WTC11 (cell line): ENCODE measurements around the gene LTBP4. TPM values are rescaled to one million over a fixed set of nuclear protein-coding genes. Genes with fewer than 3 reads are reported as not detected.

Experiments used
- ATAC-seq: fragments of 200-7000 bp; cut with Tn5 transposase; 2 replicates; pipeline ENCODE4 v1.10.0; 2021; ENCODE audit warnings: mild to moderate bottlenecking, moderate library complexity
- CTCF ChIA-PET: fragments of 300-600 bp; sonication (Branson Sonifier 250); formaldehyde crosslinking; loops from one replicate; lab custom pipeline; 2021; ENCODE audit warnings: antibody characterized with exemption; lab: Charles Lee
- POLR2A ChIA-PET: fragments of 350-600 bp; sonication (Branson Sonifier 250); formaldehyde crosslinking; loops from one replicate; lab custom pipeline; 2021; ENCODE audit warnings: antibody characterized with exemption; lab: Charles Lee
- DNase-seq: peaks from one replicate; pipeline ENCODE4 v3.0.0; 2021; ENCODE audit warnings: low spot score
- H3K27ac Mint-ChIP-seq: 2 replicates; pipeline ENCODE4 v1.8.0; 2021; ENCODE audit warnings: mixed read lengths
- H3K27me3 Mint-ChIP-seq: 2 replicates; pipeline ENCODE4 v1.8.0; 2021; ENCODE audit warnings: low read depth, mild to moderate bottlenecking, moderate library complexity, mixed read lengths
- H3K36me3 Mint-ChIP-seq: 2 replicates; pipeline ENCODE4 v1.8.0; 2021; ENCODE audit warnings: mixed read lengths
- H3K4me1 Mint-ChIP-seq: 2 replicates; pipeline ENCODE4 v1.8.0; 2022; ENCODE audit warnings: mixed read lengths
- H3K4me3 Mint-ChIP-seq: 2 replicates; pipeline ENCODE4 v1.8.0; 2021; ENCODE audit warnings: mild to moderate bottlenecking, moderate library complexity, mixed read lengths
- H3K9me3 Mint-ChIP-seq: 2 replicates; pipeline ENCODE4 v1.8.0; 2021; ENCODE audit warnings: mixed read lengths
- CBFB ChIP-seq: sonication (generic); formaldehyde crosslinking; IDR thresholded peaks from 2 replicates; pipeline ENCODE4 v1.8.1; 2022; ENCODE audit warnings: mild to moderate bottlenecking, low read depth, missing genetic modification reagents
- E2F4 ChIP-seq: sonication (generic); formaldehyde crosslinking; IDR thresholded peaks from 2 replicates; pipeline ENCODE4 v1.8.1; 2022; ENCODE audit warnings: low read depth, mild to moderate bottlenecking, moderate library complexity, missing genetic modification reagents, borderline replicate concordance
- ESRRA ChIP-seq: sonication (generic); formaldehyde crosslinking; IDR thresholded peaks from 2 replicates; pipeline ENCODE4 v1.8.1; 2022; ENCODE audit warnings: mild to moderate bottlenecking, missing genetic modification reagents, borderline replicate concordance
- ETV6 ChIP-seq: sonication (generic); formaldehyde crosslinking; IDR thresholded peaks from 2 replicates; pipeline ENCODE4 v1.8.1; 2022; ENCODE audit warnings: mild to moderate bottlenecking, missing genetic modification reagents
- FOXJ3 ChIP-seq: sonication (generic); formaldehyde crosslinking; IDR thresholded peaks from 2 replicates; pipeline ENCODE4 v1.9.0; 2021; ENCODE audit warnings: missing genetic modification reagents, mild to moderate bottlenecking, borderline replicate concordance
- FOXK1 ChIP-seq: sonication (generic); formaldehyde crosslinking; IDR thresholded peaks from 2 replicates; pipeline ENCODE4 v1.8.0; 2022; ENCODE audit warnings: mild to moderate bottlenecking, moderate library complexity, missing genetic modification reagents
- GTF2I ChIP-seq: fragments of 250-450 bp; sonication (Bioruptor Pico); conservative IDR thresholded peaks from 2 replicates; pipeline ENCODE4 v1.4.0; 2021; ENCODE audit warnings: mild to moderate bottlenecking
- JUN ChIP-seq: sonication (generic); formaldehyde crosslinking; IDR thresholded peaks from 2 replicates; pipeline ENCODE4 v1.8.0; 2023; ENCODE audit warnings: mild to moderate bottlenecking, missing genetic modification reagents
- MXD4 ChIP-seq: fragments of 250-450 bp; sonication (Bioruptor Pico); IDR thresholded peaks from 2 replicates; pipeline ENCODE4 v1.8.0; 2021; ENCODE audit warnings: mild to moderate bottlenecking, moderate library complexity, borderline replicate concordance
- NFATC4 ChIP-seq: fragments of 250-450 bp; sonication (Bioruptor Pico); IDR thresholded peaks from 2 replicates; pipeline ENCODE4 v1.9.0; 2021; ENCODE audit warnings: mild to moderate bottlenecking
- ZBTB43 ChIP-seq: sonication (generic); formaldehyde crosslinking; IDR thresholded peaks from 2 replicates; pipeline ENCODE4 v1.8.1; 2023; ENCODE audit warnings: mild to moderate bottlenecking, missing genetic modification reagents
- ZNF232 ChIP-seq: sonication (generic); formaldehyde crosslinking; IDR thresholded peaks from 2 replicates; pipeline ENCODE4 v1.8.0; 2022; ENCODE audit warnings: mild to moderate bottlenecking, missing genetic modification reagents
- ZNF263 ChIP-seq: sonication (generic); formaldehyde crosslinking; IDR thresholded peaks from 2 replicates; pipeline ENCODE4 v1.8.1; 2022; ENCODE audit warnings: low read depth, mild to moderate bottlenecking, moderate library complexity, missing genetic modification reagents
- ZNF396 ChIP-seq: fragments of 250-450 bp; sonication (Bioruptor Pico); IDR thresholded peaks from 2 replicates; pipeline ENCODE4 v1.8.0; 2021; ENCODE audit warnings: mild to moderate bottlenecking, moderate library complexity, borderline replicate concordance
- total RNA-seq: library from RNA; stranded (reverse); gene quantifications from 3 replicates; pipeline ENCODE4 v1.2.3, GENCODE V29; 2021
- TF ChIP-seq, protein P1 (sequence below): fragments of 200-600 bp; IDR thresholded peaks from 2 replicates; pipeline ENCODE4 v1.8.0; 2022; ENCODE audit warnings: antibody characterized with exemption

The LTBP4 gene
- total RNA-seq, 1 experiment from 2014 or later = 125 TPM

- H3K36me3 Mint-ChIP-seq = 0 out of 2 replicates have a peak, but pooled peaks cover 3% of the 10 kb centered on the region
- no peak for TF ChIP-seq ZNF232 (CRISPR knock-in tag)
- TF ChIP-seq GTF2I (CRISPR knock-in tag) = no peak
- no peak for TF ChIP-seq NFATC4 (CRISPR knock-in tag)
- no peak for TF ChIP-seq ZNF396 (CRISPR knock-in tag)
- TF ChIP-seq ESRRA = no peak
- no peak for TF ChIP-seq MXD4 (CRISPR knock-in tag)
- TF ChIP-seq, protein P1, sequence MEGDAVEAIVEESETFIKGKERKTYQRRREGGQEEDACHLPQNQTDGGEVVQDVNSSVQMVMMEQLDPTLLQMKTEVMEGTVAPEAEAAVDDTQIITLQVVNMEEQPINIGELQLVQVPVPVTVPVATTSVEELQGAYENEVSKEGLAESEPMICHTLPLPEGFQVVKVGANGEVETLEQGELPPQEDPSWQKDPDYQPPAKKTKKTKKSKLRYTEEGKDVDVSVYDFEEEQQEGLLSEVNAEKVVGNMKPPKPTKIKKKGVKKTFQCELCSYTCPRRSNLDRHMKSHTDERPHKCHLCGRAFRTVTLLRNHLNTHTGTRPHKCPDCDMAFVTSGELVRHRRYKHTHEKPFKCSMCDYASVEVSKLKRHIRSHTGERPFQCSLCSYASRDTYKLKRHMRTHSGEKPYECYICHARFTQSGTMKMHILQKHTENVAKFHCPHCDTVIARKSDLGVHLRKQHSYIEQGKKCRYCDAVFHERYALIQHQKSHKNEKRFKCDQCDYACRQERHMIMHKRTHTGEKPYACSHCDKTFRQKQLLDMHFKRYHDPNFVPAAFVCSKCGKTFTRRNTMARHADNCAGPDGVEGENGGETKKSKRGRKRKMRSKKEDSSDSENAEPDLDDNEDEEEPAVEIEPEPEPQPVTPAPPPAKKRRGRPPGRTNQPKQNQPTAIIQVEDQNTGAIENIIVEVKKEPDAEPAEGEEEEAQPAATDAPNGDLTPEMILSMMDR = no peak
- TF ChIP-seq, all 79 proteins: peak for 0
- peaks cover 19% of the 10 kb centered on the region for H3K4me1 Mint-ChIP-seq
- ATAC-seq = no peak
- CTCF ChIA-PET = interaction anchor here (1.9 to 3.0 kb wide), 3 partner anchors 29 to 38 kb away, joined by 8 to 69 read pairs (median 24); partner anchors contain the start of gene LTBP4
- no peak overlapping the region for H3K4me3 Mint-ChIP-seq
- H3K9me3 Mint-ChIP-seq = peaks cover 4% of the 10 kb centered on the region
- DNase-seq = no peak
- H3K27me3 Mint-ChIP-seq = peaks cover 63% of the 10 kb centered on the region
- no peak overlapping the region for H3K27ac Mint-ChIP-seq
- POLR2A ChIA-PET = no interaction called here
These were observed 29.2 kb upstream of the LTBP4 start for GRCh38 chr19:40571831-40572495.

GRCh38 chr19:40575326-40575725 is 25.8 kb upstream of the LTBP4 start:
- no peak for DNase-seq
- CTCF ChIA-PET = interaction anchor here (0.6 to 1.8 kb wide), 7 partner anchors 25 to 155 kb away, joined by 3 to 9 read pairs (median 3); partner anchors contain the start of gene SERTAD1
- Mint-ChIP-seq H3K36me3 (peaks cover 8% of the 10 kb centered on the region), H3K27me3 (peaks cover 30% of the 10 kb centered on the region)
- POLR2A ChIA-PET = interaction anchor here (0.7 kb wide), 1 partner anchor 35 kb away, joined by 3 read pairs; no protein-coding TSS in a partner anchor
- TF ChIP-seq CBFB (CRISPR knock-in tag) (no peak), FOXJ3 (no peak), E2F4 (no peak), JUN (CRISPR knock-in tag) (no peak), ETV6 (CRISPR knock-in tag) (no peak)
- TF ChIP-seq, all 79 proteins: peak for 0
- Mint-ChIP-seq H3K4me1 (peaks cover 20% of the 10 kb centered on the region), H3K9me3 (peaks cover 4% of the 10 kb centered on the region), H3K4me3 (peak overlapping the region; percentile 93), H3K27ac (no peak overlapping the region)
- ATAC-seq = no peak

- CTCF ChIA-PET = interaction anchor here (0.6 to 1.8 kb wide), 5 partner anchors 24 to 112 kb away, joined by 3 to 9 read pairs (median 3); no protein-coding TSS in a partner anchor
- Mint-ChIP-seq H3K4me1 (peaks cover 17% of the 10 kb centered on the region), H3K9me3 (no peaks in the 10 kb centered on the region), H3K27ac (0 out of 2 replicates have a peak overlapping the region, but pooled peaks have one; percentile 65), H3K36me3 (peaks cover 14% of the 10 kb centered on the region), H3K27me3 (peaks cover 26% of the 10 kb centered on the region), H3K4me3 (peak overlapping the region; percentile 93)
- TF ChIP-seq ZNF263 (CRISPR knock-in tag) (peak; percentile 52; the same call in 1 of the 2 replicates), FOXK1 (0 out of 2 replicates have a peak, but pooled peaks have one; percentile 27), ZBTB43 (CRISPR knock-in tag) (no peak)
- ATAC-seq (peak; percentile 18), DNase-seq (no peak)
- POLR2A ChIA-PET = interaction anchor here (0.6 kb wide), 1 partner anchor 235 kb away, joined by 3 read pairs; no protein-coding TSS in a partner anchor
These were observed 25.0 kb upstream of the LTBP4 start for GRCh38 chr19:40576151-40576584.
